OCI-LY1 (cell line): Measurements from ENCODE around the gene CT83.

Experiments used
- H2AFZ ChIP-seq: fragments of 200-600 bp; sonication (generic), shearing (Covaris generic); 2 replicates; pipeline ENCODE4 v1.6.0; 2014; ENCODE audit warnings: antibody characterized with exemption, mild to moderate bottlenecking, low read length
- H3F3A ChIP-seq: fragments of 200-600 bp; sonication (generic), shearing (Covaris generic); 2 replicates; pipeline ENCODE4 v1.6.0; 2014; ENCODE audit warnings: mild to moderate bottlenecking, antibody characterized with exemption, low read length, moderate library complexity; ENCODE audit not compliant: insufficient read depth
- H3K27ac ChIP-seq: fragments of 200-600 bp; sonication (generic); 2 replicates; pipeline ENCODE4 v1.5.1; 2014; ENCODE audit warnings: low read length, mixed run types, mild to moderate bottlenecking, low read depth; ENCODE audit not compliant: poor library complexity, severe bottlenecking
- H3K27me3 ChIP-seq: fragments of 200-600 bp; sonication (generic); 2 replicates; pipeline ENCODE4 v1.6.0; 2014; ENCODE audit warnings: antibody characterized with exemption, mild to moderate bottlenecking, low read length, moderate library complexity; ENCODE audit not compliant: insufficient read depth
- H3K36me3 ChIP-seq: fragments of 200-600 bp; sonication (generic); 2 replicates; pipeline ENCODE4 v1.6.1; 2014; ENCODE audit warnings: mild to moderate bottlenecking, antibody characterized with exemption, low read length, moderate library complexity, mixed read lengths; ENCODE audit not compliant: insufficient read depth
- H3K4me1 ChIP-seq: fragments of 200-600 bp; sonication (generic); 2 replicates; pipeline ENCODE4 v1.5.1; 2014; ENCODE audit warnings: mild to moderate bottlenecking, low read length, moderate library complexity; ENCODE audit not compliant: insufficient read depth, severe bottlenecking
- H3K4me2 ChIP-seq: fragments of 200-600 bp; sonication (generic), shearing (Covaris generic); 2 replicates; pipeline ENCODE4 v1.6.1; 2014; ENCODE audit warnings: low read length
- H3K4me3 ChIP-seq: fragments of 200-600 bp; sonication (generic); 2 replicates; pipeline ENCODE4 v1.5.1; 2014; ENCODE audit warnings: low read length, low read depth, mild to moderate bottlenecking, mixed read lengths; ENCODE audit not compliant: poor library complexity, severe bottlenecking
- H3K79me2 ChIP-seq: fragments of 200-600 bp; shearing (Covaris generic); 2 replicates; pipeline ENCODE4 v1.6.1; 2016; ENCODE audit warnings: mixed run types, low read length, mixed read lengths; ENCODE audit not compliant: insufficient read depth
- H3K9ac ChIP-seq: fragments of 200-600 bp; sonication (generic), shearing (Covaris generic); 2 replicates; pipeline ENCODE4 v1.6.1; 2014; ENCODE audit warnings: mild to moderate bottlenecking, low read length, mixed read lengths
- H3K9me2 ChIP-seq: fragments of 200-600 bp; sonication (generic), shearing (Covaris generic); 2 replicates; pipeline ENCODE4 v1.6.1; 2014; ENCODE audit warnings: low read depth, mild to moderate bottlenecking, low read length, mixed read lengths
- H3K9me3 ChIP-seq: fragments of 200-600 bp; shearing (Covaris generic); 2 replicates; pipeline ENCODE4 v1.6.1; 2014; ENCODE audit warnings: low read length, mixed read lengths
- H4K20me1 ChIP-seq: fragments of 200-600 bp; sonication (generic), shearing (Covaris generic); 2 replicates; pipeline ENCODE4 v1.6.0; 2016; ENCODE audit warnings: mild to moderate bottlenecking, low read length; ENCODE audit not compliant: insufficient read depth
- EZH2 ChIP-seq: fragments of 200-600 bp; sonication (generic), shearing (Covaris generic); IDR thresholded peaks from 2 replicates; pipeline ENCODE4 v1.8.0; 2017; ENCODE audit warnings: borderline replicate concordance, mixed run types, mild to moderate bottlenecking, antibody characterized with exemption, low read length, moderate library complexity, mixed read lengths
- TF ChIP-seq, protein P1 (sequence below): fragments of 200-600 bp; sonication (generic), shearing (Covaris generic); IDR thresholded peaks from 2 replicates; pipeline ENCODE4 v1.5.1; 2017; ENCODE audit warnings: mild to moderate bottlenecking, antibody characterized with exemption, low read length, moderate library complexity, mixed read lengths

CT83 gene

DNA sequence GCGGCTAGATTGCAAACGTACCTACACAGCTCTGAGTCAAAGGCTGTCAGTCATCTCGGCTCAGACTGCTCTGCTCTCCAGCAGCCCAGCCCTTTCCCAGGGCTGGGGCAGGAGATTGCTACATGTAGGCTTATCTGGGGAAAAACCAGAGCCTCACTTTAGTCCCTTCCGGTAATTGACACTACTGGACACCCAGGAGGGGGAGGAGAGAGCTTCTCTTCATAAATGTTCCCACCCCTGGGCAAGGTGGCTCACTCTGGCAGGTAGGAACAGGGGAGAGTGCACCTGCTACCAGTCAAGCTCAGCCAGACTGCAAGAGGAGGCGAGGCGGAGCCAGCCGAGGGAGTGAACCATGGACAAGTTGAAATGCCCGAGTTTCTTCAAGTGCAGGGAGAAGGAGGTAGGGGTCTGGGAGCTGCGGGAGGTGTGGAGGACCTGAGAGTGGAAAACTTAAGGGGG is 26.4 kb downstream of the CT83 start, which contains the start of gene SLC6A14:
Gene SLC6A14 (plus strand): TSS at position 249 of the 459 bp plus-strand sequence. CDS start 104 bp downstream, at position 353.
- H3K79me2 ChIP-seq, result no peaks in the 10 kb centered on the region
- H3K27me3 ChIP-seq, result no peaks in the 10 kb centered on the region
- no peaks in the 10 kb centered on the region for H3K36me3 ChIP-seq
- no peak within 1 kb of the TSS for H3K27ac ChIP-seq
- H2AFZ ChIP-seq, result no peak within 1 kb of the TSS
- no peaks in the 10 kb centered on the region for H3K4me1 ChIP-seq
- no peaks in the 10 kb centered on the region for H4K20me1 ChIP-seq
- no peaks in the 10 kb centered on the region for H3F3A ChIP-seq
- no peak within 1 kb of the TSS for H3K4me2 ChIP-seq
- TF ChIP-seq, protein P1, sequence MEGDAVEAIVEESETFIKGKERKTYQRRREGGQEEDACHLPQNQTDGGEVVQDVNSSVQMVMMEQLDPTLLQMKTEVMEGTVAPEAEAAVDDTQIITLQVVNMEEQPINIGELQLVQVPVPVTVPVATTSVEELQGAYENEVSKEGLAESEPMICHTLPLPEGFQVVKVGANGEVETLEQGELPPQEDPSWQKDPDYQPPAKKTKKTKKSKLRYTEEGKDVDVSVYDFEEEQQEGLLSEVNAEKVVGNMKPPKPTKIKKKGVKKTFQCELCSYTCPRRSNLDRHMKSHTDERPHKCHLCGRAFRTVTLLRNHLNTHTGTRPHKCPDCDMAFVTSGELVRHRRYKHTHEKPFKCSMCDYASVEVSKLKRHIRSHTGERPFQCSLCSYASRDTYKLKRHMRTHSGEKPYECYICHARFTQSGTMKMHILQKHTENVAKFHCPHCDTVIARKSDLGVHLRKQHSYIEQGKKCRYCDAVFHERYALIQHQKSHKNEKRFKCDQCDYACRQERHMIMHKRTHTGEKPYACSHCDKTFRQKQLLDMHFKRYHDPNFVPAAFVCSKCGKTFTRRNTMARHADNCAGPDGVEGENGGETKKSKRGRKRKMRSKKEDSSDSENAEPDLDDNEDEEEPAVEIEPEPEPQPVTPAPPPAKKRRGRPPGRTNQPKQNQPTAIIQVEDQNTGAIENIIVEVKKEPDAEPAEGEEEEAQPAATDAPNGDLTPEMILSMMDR, result no peak
- no peak for TF ChIP-seq EZH2
- H3K9me2 ChIP-seq, result no peaks in the 10 kb centered on the region
- H3K4me3 ChIP-seq, result no peak within 1 kb of the TSS
- H3K9me3 ChIP-seq, result no peaks in the 10 kb centered on the region
- H3K9ac ChIP-seq, result no peak within 1 kb of the TSS

DNA sequence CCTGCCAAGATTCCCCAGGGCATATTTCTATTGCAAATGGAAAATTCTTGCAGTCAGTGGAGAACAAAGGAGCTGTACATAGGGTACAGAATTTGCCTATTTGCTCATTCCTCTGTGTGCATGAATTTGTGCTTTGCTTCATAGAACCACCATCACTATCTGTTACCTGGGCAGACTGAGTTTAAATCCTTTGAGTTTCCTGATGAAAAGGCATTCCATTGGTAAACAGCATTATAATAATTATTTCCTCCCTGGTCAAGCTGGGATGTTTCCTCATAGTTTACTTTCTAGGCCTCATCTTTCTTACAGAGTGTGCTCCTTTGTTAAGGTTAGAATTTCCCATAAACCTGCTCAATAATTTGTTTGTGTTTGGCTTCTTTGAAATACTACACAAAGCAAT is 27.2 kb downstream of the CT83 start:
- no peaks in the 10 kb centered on the region for H3K4me1 ChIP-seq
- no peaks in the 10 kb centered on the region for H3K27me3 ChIP-seq
- H3K36me3 ChIP-seq, result no peaks in the 10 kb centered on the region
- H4K20me1 ChIP-seq, result no peaks in the 10 kb centered on the region
- H3K27ac ChIP-seq, result no peak overlapping the region
- TF ChIP-seq EZH2, result no peak
- TF ChIP-seq, protein P1, result no peak
- H3F3A ChIP-seq, result no peaks in the 10 kb centered on the region
- no peak overlapping the region for H3K4me2 ChIP-seq
- no peaks in the 10 kb centered on the region for H3K9me3 ChIP-seq
- no peak overlapping the region for H3K4me3 ChIP-seq
- no peaks in the 10 kb centered on the region for H3K79me2 ChIP-seq
- H3K9ac ChIP-seq, result no peak overlapping the region
- no peaks in the 10 kb centered on the region for H3K9me2 ChIP-seq
- no peak overlapping the region for H2AFZ ChIP-seq

DNA sequence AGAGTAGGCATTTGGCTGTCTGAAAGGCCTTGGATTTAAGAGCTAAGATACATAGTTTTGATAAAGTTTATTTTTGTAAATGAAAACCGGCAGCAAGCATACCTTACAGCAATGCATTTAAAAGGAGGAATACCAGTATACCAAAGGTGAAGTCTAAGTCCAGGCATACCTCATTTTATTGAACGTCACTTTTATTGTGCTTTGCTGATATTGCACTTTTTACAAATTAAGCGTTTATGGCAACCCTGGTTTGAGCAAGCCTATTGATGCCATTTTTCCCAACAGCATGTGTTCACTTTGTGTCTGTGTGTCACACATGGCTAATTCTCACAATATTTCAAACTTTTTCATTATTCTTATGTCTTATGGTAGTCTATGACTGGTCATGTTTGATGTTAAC is 34.8 kb downstream of the CT83 start:
- Histone ChIP-seq H4K20me1 (no peaks in the 10 kb centered on the region), H3K79me2 (no peaks in the 10 kb centered on the region), H3K4me1 (no peaks in the 10 kb centered on the region), H3K9ac (no peak overlapping the region), H2AFZ (no peak overlapping the region), H3K9me3 (no peaks in the 10 kb centered on the region), H3K4me2 (no peak overlapping the region), H3K4me3 (no peak overlapping the region), H3K27ac (no peak overlapping the region), H3F3A (no peaks in the 10 kb centered on the region), H3K27me3 (no peaks in the 10 kb centered on the region), H3K36me3 (no peaks in the 10 kb centered on the region), H3K9me2 (no peaks in the 10 kb centered on the region)
- TF ChIP-seq, protein P1, result no peak
- TF ChIP-seq EZH2, result no peak
